Lower leg skin (tissue), 3 donors: ENCODE results near the gene RANBP3L.

Source experiments
- POLR2A ChIP-seq, 2 donors: fragments of 450-650 bp; IDR thresholded peaks; one replicate each; pipeline ENCODE4 v1.6.1; 2016 to 2017; ENCODE audit warnings: antibody characterized with exemption in 2 of 2, mild to moderate bottlenecking in 1 of 2, moderate library complexity in 1 of 2
- TF ChIP-seq, protein P1 (sequence below), 3 donors: fragments of 450-650 bp; IDR thresholded peaks; one replicate each; pipeline ENCODE4 v1.5.1; 2016; ENCODE audit warnings: antibody characterized with exemption in 3 of 3, mild to moderate bottlenecking in 3 of 3, moderate library complexity in 2 of 3

- TF ChIP-seq, protein P1, sequence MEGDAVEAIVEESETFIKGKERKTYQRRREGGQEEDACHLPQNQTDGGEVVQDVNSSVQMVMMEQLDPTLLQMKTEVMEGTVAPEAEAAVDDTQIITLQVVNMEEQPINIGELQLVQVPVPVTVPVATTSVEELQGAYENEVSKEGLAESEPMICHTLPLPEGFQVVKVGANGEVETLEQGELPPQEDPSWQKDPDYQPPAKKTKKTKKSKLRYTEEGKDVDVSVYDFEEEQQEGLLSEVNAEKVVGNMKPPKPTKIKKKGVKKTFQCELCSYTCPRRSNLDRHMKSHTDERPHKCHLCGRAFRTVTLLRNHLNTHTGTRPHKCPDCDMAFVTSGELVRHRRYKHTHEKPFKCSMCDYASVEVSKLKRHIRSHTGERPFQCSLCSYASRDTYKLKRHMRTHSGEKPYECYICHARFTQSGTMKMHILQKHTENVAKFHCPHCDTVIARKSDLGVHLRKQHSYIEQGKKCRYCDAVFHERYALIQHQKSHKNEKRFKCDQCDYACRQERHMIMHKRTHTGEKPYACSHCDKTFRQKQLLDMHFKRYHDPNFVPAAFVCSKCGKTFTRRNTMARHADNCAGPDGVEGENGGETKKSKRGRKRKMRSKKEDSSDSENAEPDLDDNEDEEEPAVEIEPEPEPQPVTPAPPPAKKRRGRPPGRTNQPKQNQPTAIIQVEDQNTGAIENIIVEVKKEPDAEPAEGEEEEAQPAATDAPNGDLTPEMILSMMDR (IDR thresholded peaks at IDR 0.05): no peak
- TF ChIP-seq POLR2A (IDR thresholded peaks at IDR 0.05): no peak
These were observed at the start of gene RANBP3L for GRCh38 chr5:36301858-36302603.
